T-helper 2 cell treated with Interferon-gamma antibody and Interleukin-4, amounts not matched to agents 5 μg/mL and 100 μg/mL, for 36 hours (primary cell): Measurements from ENCODE around the gene RNF213.

Experiments used
- DNase-seq: peaks from one replicate; pipeline ENCODE4 v3.0.0; 2021; ENCODE audit warnings: low spot score
- H3K27ac Mint-ChIP-seq: one replicate; pipeline ENCODE4 v1.8.0; 2021; ENCODE audit warnings: mild to moderate bottlenecking, mixed read lengths
- H3K27me3 Mint-ChIP-seq: one replicate; pipeline ENCODE4 v1.8.0; 2021; ENCODE audit warnings: low read depth, mixed read lengths
- H3K36me3 Mint-ChIP-seq: one replicate; pipeline ENCODE4 v1.8.0; 2021; ENCODE audit warnings: low read depth, mixed read lengths
- H3K4me1 Mint-ChIP-seq: one replicate; pipeline ENCODE4 v1.8.0; 2021; ENCODE audit warnings: low read depth, mixed read lengths
- H3K4me3 Mint-ChIP-seq: one replicate; pipeline ENCODE4 v1.8.0; 2022; ENCODE audit warnings: mild to moderate bottlenecking, moderate library complexity, mixed read lengths
- H3K9me3 Mint-ChIP-seq: one replicate; pipeline ENCODE4 v1.8.0; 2021; ENCODE audit warnings: mixed read lengths

RNF213 gene

GRCh38 chr17:80348551-80349150 is 88.0 kb downstream of the RNF213 start:
- DNase-seq, result no peak
- Mint-ChIP-seq H3K4me1 (peaks cover 5% of the 10 kb centered on the region), H3K36me3 (peaks cover 82% of the 10 kb centered on the region), H3K27ac (no peak overlapping the region), H3K27me3 (no peaks in the 10 kb centered on the region), H3K9me3 (no peaks in the 10 kb centered on the region), H3K4me3 (no peak overlapping the region)

DNA sequence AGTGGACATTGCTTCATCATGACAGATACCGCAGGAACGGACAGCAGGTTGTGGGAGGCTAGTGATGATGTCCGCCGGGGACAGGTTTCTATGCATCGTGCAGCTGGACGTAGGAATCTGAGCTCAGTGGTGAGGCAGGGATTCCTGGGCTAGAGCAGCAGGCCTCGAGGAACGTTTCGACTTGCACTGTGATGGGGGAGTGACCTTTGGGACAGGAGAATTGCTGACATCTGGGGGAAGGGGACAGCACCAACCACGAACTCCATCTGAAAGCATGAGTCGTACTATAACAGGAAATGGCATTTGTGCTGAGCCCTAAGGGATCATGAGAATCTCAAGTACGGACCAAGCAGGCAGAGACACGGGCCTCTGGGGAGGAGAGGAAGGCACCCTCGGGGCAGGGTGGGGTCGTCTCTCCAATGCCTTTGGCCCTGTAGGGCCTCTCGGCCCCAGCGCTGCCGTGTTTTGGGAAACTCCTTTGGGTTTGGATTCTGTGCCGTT is 88.5 kb downstream of the RNF213 start:
- Mint-ChIP-seq H3K9me3 (no peaks in the 10 kb centered on the region), H3K27me3 (no peaks in the 10 kb centered on the region), H3K4me1 (peaks cover 3% of the 10 kb centered on the region), H3K4me3 (no peak overlapping the region), H3K27ac (peak overlapping the region; percentile 18), H3K36me3 (peaks cover 81% of the 10 kb centered on the region)
- no peak for DNase-seq

GRCh38 chr17:80349751-80350150 is 89.1 kb downstream of the RNF213 start:
- H3K27ac Mint-ChIP-seq, result no peak overlapping the region
- no peak for DNase-seq
- H3K36me3 Mint-ChIP-seq, result peaks cover 81% of the 10 kb centered on the region
- H3K4me1 Mint-ChIP-seq, result peaks cover 3% of the 10 kb centered on the region
- no peak overlapping the region for H3K4me3 Mint-ChIP-seq
- no peaks in the 10 kb centered on the region for H3K27me3 Mint-ChIP-seq
- no peaks in the 10 kb centered on the region for H3K9me3 Mint-ChIP-seq

GRCh38 chr17:80352216-80352895 is 91.7 kb downstream of the RNF213 start:
- peaks cover 3% of the 10 kb centered on the region for H3K4me1 Mint-ChIP-seq
- no peak overlapping the region for H3K27ac Mint-ChIP-seq
- DNase-seq, result no peak
- H3K4me3 Mint-ChIP-seq, result no peak overlapping the region
- H3K36me3 Mint-ChIP-seq, result peaks cover 73% of the 10 kb centered on the region
- H3K9me3 Mint-ChIP-seq, result no peaks in the 10 kb centered on the region
- no peaks in the 10 kb centered on the region for H3K27me3 Mint-ChIP-seq

- H3K4me3 Mint-ChIP-seq, result no peak overlapping the region
- H3K9me3 Mint-ChIP-seq, result no peaks in the 10 kb centered on the region
- no peaks in the 10 kb centered on the region for H3K4me1 Mint-ChIP-seq
- H3K36me3 Mint-ChIP-seq, result peaks cover 72% of the 10 kb centered on the region
- DNase-seq, result no peak
- no peaks in the 10 kb centered on the region for H3K27me3 Mint-ChIP-seq
- peak overlapping the region; percentile 11 for H3K27ac Mint-ChIP-seq
Measured at GRCh38 chr17:80352991-80353665, 92.5 kb downstream of the RNF213 start.

DNA sequence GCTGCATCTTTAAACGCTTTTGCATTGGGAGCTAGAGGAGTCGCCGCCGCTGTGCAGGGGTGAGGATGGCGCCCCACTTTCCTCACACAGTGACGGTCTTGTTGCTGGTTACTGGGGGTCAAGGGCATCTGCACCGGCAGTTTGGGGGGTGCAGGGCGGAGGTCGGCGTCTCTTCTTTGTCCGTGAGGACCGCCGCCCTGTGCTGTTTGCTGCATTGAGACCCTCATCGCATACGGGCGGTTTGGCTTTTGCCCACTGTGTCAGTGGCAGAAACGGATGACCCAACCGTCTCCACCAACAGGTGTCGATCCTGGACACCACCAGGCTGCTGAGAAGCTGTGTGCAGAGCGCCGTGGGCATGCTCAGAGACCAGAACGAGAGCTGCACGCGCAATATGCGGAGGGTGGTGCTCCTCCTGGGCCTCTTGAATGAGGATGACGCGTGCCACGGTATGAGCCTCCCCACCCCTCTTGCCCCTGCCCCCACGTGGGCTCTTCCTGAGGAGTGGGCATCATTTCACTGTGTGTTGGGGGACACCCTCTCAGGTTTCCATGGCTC is 93.1 kb downstream of the RNF213 start:
- H3K27ac Mint-ChIP-seq, result no peak overlapping the region
- H3K4me1 Mint-ChIP-seq, result no peaks in the 10 kb centered on the region
- no peak overlapping the region for H3K4me3 Mint-ChIP-seq
- no peak for DNase-seq
- no peaks in the 10 kb centered on the region for H3K27me3 Mint-ChIP-seq
- H3K36me3 Mint-ChIP-seq, result peaks cover 70% of the 10 kb centered on the region
- H3K9me3 Mint-ChIP-seq, result no peaks in the 10 kb centered on the region

- Mint-ChIP-seq H3K4me3 (no peak overlapping the region), H3K27me3 (no peaks in the 10 kb centered on the region), H3K36me3 (peaks cover 70% of the 10 kb centered on the region), H3K9me3 (no peaks in the 10 kb centered on the region), H3K4me1 (no peaks in the 10 kb centered on the region), H3K27ac (no peak overlapping the region)
- DNase-seq, result no peak
Measured at GRCh38 chr17:80354336-80354735, 93.7 kb downstream of the RNF213 start.

- H3K4me3 Mint-ChIP-seq, result no peak overlapping the region
- H3K36me3 Mint-ChIP-seq, result peaks cover 74% of the 10 kb centered on the region
- no peak overlapping the region for H3K27ac Mint-ChIP-seq
- H3K9me3 Mint-ChIP-seq, result no peaks in the 10 kb centered on the region
- no peaks in the 10 kb centered on the region for H3K4me1 Mint-ChIP-seq
- no peaks in the 10 kb centered on the region for H3K27me3 Mint-ChIP-seq
- no peak for DNase-seq
Measured at GRCh38 chr17:80356231-80356856, 95.7 kb downstream of the RNF213 start.

- Mint-ChIP-seq H3K27ac (no peak overlapping the region), H3K4me1 (no peaks in the 10 kb centered on the region), H3K4me3 (no peak overlapping the region), H3K27me3 (no peaks in the 10 kb centered on the region), H3K9me3 (no peaks in the 10 kb centered on the region), H3K36me3 (peaks cover 73% of the 10 kb centered on the region)
- DNase-seq, result no peak
Measured at GRCh38 chr17:80358131-80358530, 97.5 kb downstream of the RNF213 start.

- H3K27ac Mint-ChIP-seq, result no peak overlapping the region
- no peaks in the 10 kb centered on the region for H3K27me3 Mint-ChIP-seq
- no peak overlapping the region for H3K4me3 Mint-ChIP-seq
- no peaks in the 10 kb centered on the region for H3K9me3 Mint-ChIP-seq
- H3K36me3 Mint-ChIP-seq, result peaks cover 72% of the 10 kb centered on the region
- no peaks in the 10 kb centered on the region for H3K4me1 Mint-ChIP-seq
- DNase-seq, result no peak
Measured at GRCh38 chr17:80358861-80359260, 98.2 kb downstream of the RNF213 start.

DNA sequence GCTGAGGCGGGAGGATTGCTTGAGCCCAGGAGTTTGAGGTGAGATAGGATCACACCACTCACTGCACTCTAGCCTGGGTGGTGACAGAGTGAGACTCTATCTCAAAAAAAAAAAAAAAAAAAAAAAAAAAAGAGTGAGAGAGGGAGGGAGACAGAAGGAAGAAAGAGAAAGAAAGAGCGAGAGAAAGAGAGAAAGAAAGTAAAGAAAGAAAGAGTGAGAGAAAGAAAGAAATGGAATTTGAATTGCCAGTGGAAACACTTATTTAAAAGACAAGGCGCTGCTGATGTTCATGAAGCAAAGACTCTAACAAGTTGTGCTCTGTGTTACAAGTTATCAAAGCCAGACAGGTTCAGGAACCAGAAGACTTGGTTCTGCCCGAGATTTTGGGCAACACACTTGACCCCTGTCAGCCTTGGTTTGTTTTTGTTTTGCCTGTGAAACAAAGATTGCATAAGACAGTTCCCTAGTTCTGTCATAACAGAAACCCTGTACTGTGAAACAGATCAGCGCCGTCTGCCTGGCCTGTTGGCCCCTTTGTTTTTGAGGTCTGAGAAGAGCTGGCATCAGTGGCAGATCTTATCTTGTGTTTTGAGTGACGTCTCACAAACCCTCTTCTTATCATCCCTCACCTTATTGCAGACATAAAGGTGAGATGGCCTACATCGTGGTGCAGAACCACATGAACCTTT is 98.9 kb downstream of the RNF213 start:
- Mint-ChIP-seq H3K27ac (peak overlapping the region; percentile 52), H3K36me3 (peaks cover 71% of the 10 kb centered on the region), H3K4me3 (no peak overlapping the region), H3K4me1 (no peaks in the 10 kb centered on the region), H3K27me3 (no peaks in the 10 kb centered on the region), H3K9me3 (no peaks in the 10 kb centered on the region)
- DNase-seq, result no peak

GRCh38 chr17:80360396-80360795 is 99.7 kb downstream of the RNF213 start:
- no peaks in the 10 kb centered on the region for H3K27me3 Mint-ChIP-seq
- H3K9me3 Mint-ChIP-seq, result no peaks in the 10 kb centered on the region
- H3K36me3 Mint-ChIP-seq, result peaks cover 73% of the 10 kb centered on the region
- DNase-seq, result no peak
- no peak overlapping the region for H3K27ac Mint-ChIP-seq
- H3K4me3 Mint-ChIP-seq, result no peak overlapping the region
- H3K4me1 Mint-ChIP-seq, result no peaks in the 10 kb centered on the region

DNA sequence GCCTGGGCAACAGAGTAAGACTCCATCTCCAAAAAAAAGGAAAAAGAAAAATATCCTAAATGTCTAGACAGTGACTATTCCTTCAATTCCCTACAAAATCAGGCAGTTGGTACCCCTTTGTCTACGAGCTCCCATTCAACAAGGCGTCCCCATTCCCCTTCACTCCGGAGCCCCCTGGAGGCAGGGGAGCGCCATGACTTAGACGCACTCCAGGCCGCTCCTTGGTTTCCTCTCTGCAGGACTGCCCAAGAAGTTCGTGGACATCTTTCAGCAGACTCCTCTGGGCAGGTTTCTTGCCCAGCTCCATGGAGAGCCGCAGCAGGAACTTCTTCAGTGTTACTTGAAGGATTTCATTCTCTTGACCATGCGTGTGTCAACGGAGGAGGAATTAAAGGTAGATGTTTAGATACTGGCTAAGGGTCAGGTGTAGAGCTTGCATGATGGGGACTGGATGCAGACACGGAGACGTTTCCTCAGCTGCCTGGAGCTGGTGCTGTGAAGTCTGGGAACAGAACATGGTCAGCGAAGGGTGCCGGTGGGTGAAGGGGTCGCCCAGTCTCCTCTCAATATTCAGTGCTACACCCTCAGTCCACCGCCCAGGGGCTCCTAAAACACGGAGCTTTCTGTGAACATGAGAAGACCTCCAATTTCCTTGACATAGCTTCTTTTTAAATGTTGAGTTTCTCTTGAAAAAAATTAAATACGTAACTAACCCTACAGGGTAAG is 101.0 kb downstream of the RNF213 start:
- Mint-ChIP-seq H3K27ac (no peak overlapping the region), H3K9me3 (no peaks in the 10 kb centered on the region), H3K36me3 (peaks cover 79% of the 10 kb centered on the region), H3K4me1 (no peaks in the 10 kb centered on the region), H3K27me3 (no peaks in the 10 kb centered on the region), H3K4me3 (no peak overlapping the region)
- DNase-seq, result no peak
